HepG2 (cell line): ENCODE data around the gene DTX4. TPM values are rescaled to one million over a fixed set of nuclear protein-coding genes. Genes with fewer than 3 reads are reported as not detected.

Source experiments
- ARID5B ChIP-seq: IDR thresholded peaks from 2 replicates; pipeline ENCODE4 v1.4.0; 2020; ENCODE audit warnings: mild to moderate bottlenecking, missing genetic modification reagents
- FOXK1 ChIP-seq: sonication (generic); formaldehyde crosslinking; IDR thresholded peaks from 2 replicates; pipeline ENCODE4 v1.4.0; 2020; ENCODE audit warnings: low read depth, missing genetic modification reagents, borderline replicate concordance
- HDAC6 ChIP-seq: fragments of 200-600 bp; sonication (generic); IDR thresholded peaks from 2 replicates; pipeline ENCODE4 v1.7.0; 2017; ENCODE audit warnings: mild to moderate bottlenecking, antibody characterized with exemption, low read length, low read depth
- MAFF ChIP-seq: IDR thresholded peaks from 2 replicates; pipeline ENCODE4 v1.6.1; 2011; ENCODE audit warnings: low read depth, low read length, improper control_type of control experiment
- MLXIP ChIP-seq: sonication (generic); formaldehyde crosslinking; IDR thresholded peaks from 2 replicates; pipeline ENCODE4 v1.9.0; 2021; ENCODE audit warnings: missing genetic modification reagents, borderline replicate concordance
- POLR2A ChIP-seq, 2 experiments: IDR thresholded peaks; 2 replicates each; pipeline ENCODE4 v1.6.1; 2011; ENCODE audit warnings: low read depth in 2 of 2, low read length in 2 of 2, mild to moderate bottlenecking in 1 of 2, moderate library complexity in 1 of 2; ENCODE audit not compliant: insufficient read depth in 1 of 2
- RORA ChIP-seq: sonication (generic); formaldehyde crosslinking; IDR thresholded peaks from 2 replicates; pipeline ENCODE4 v1.5.0; 2020; ENCODE audit warnings: mild to moderate bottlenecking, missing genetic modification reagents, moderate library complexity
- SOX5 ChIP-seq: IDR thresholded peaks from 2 replicates; pipeline ENCODE4 v1.6.1; 2016; ENCODE audit warnings: borderline replicate concordance
- STAT5B ChIP-seq: sonication (generic); formaldehyde crosslinking; IDR thresholded peaks from 2 replicates; pipeline ENCODE4 v1.4.0; 2020; ENCODE audit warnings: missing genetic modification reagents
- ZNF432 ChIP-seq: sonication (generic); formaldehyde crosslinking; IDR thresholded peaks from 2 replicates; pipeline ENCODE4 v1.5.0; 2020; ENCODE audit warnings: missing genetic modification reagents, mild to moderate bottlenecking, borderline replicate concordance
- ZNF619 ChIP-seq: sonication (generic); formaldehyde crosslinking; IDR thresholded peaks from 2 replicates; pipeline ENCODE4 v1.4.0; 2020; ENCODE audit warnings: mild to moderate bottlenecking, missing genetic modification reagents
- polyA plus RNA-seq, 8 experiments: library from polyadenylated mRNA; depleted of rRNA in 3 of 8; stranded (reverse) in 7 of 8; unstranded in 1 of 8; fragments of >200 nt; fragmentation: Illumina TruSeq in 4 of 8; extraction: Trizol in 4 of 8; gene quantifications; 2 replicates each; pipeline versions ENCODE4 v1.2.1 to v1.2.3, GENCODE V29; 2011 to 2016; ENCODE audit warnings: low read depth in 4 of 8, missing spikeins in 1 of 8, mixed read lengths in 1 of 8; ENCODE audit not compliant: insufficient read depth in 1 of 8
- total RNA-seq, 5 experiments: library from RNA; depleted of rRNA; stranded (reverse); fragments of >200 nt; fragmentation: Illumina TruSeq; extraction: Trizol; gene quantifications; 2 replicates each; pipeline ENCODE4 v1.2.3, GENCODE V29; 2016; ENCODE audit warnings: low read depth in 1 of 5
- TF ChIP-seq, protein P1 (sequence below), 2 experiments: sonication (generic) in 1 of 2; formaldehyde crosslinking in 1 of 2; IDR thresholded peaks; 2 replicates each; pipeline versions ENCODE4 v1.4.0 to v1.6.1; 2018 to 2020; ENCODE audit warnings: missing genetic modification reagents in 2 of 2, borderline replicate concordance in 1 of 2, low read depth in 1 of 2, mild to moderate bottlenecking in 1 of 2, missing biosample characterization in 1 of 2
- TF ChIP-seq, protein P2 (sequence below): conservative IDR thresholded peaks from 2 replicates; pipeline ENCODE4 v1.6.1; 2018; ENCODE audit warnings: missing genetic modification reagents
- TF ChIP-seq, protein P3 (sequence below): sonication (generic); formaldehyde crosslinking; IDR thresholded peaks from 2 replicates; pipeline ENCODE4 v1.4.0; 2020; ENCODE audit warnings: missing genetic modification reagents

The DTX4 gene
- total and polyA plus RNA-seq, 2 of the 13 experiments (the other 11 are each of a cell fraction or from before 2014, with no cell fraction given) = 0.67 to 5.6 TPM

- TF ChIP-seq ARID5B (CRISPR knock-in tag) = peak; percentile 26; the same call in 1 of the 2 replicates
- no peak for TF ChIP-seq MLXIP (CRISPR knock-in tag)
- peak; percentile 27; the same call in 1 of the 2 replicates for TF ChIP-seq ZNF619
- TF ChIP-seq POLR2A (IDR thresholded peaks at IDR 0.05; ENCODE audit: insufficient read depth in 1 of 2, low read depth in 2 of 2, low read length in 2 of 2) = peak; percentile 49; a peak in 3 of 4 replicates
- no peak for TF ChIP-seq MAFF
- TF ChIP-seq HDAC6 = no peak
- no peak for TF ChIP-seq FOXK1 (CRISPR knock-in tag)
- no peak for TF ChIP-seq RORA (CRISPR knock-in tag)
- TF ChIP-seq, protein P1, sequence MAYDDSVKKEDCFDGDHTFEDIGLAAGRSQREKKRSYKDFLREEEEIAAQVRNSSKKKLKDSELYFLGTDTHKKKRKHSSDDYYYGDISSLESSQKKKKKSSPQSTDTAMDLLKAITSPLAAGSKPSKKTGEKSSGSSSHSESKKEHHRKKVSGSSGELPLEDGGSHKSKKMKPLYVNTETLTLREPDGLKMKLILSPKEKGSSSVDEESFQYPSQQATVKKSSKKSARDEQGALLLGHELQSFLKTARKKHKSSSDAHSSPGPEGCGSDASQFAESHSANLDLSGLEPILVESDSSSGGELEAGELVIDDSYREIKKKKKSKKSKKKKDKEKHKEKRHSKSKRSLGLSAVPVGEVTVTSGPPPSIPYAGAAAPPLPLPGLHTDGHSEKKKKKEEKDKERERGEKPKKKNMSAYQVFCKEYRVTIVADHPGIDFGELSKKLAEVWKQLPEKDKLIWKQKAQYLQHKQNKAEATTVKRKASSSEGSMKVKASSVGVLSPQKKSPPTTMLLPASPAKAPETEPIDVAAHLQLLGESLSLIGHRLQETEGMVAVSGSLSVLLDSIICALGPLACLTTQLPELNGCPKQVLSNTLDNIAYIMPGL (CRISPR knock-in tag; IDR thresholded peaks at IDR 0.05; ENCODE audit: borderline replicate concordance in 1 of 2, low read depth in 1 of 2) = peak; percentile 58 to 87; a peak in 2 of 4 replicates
- TF ChIP-seq, protein P2, sequence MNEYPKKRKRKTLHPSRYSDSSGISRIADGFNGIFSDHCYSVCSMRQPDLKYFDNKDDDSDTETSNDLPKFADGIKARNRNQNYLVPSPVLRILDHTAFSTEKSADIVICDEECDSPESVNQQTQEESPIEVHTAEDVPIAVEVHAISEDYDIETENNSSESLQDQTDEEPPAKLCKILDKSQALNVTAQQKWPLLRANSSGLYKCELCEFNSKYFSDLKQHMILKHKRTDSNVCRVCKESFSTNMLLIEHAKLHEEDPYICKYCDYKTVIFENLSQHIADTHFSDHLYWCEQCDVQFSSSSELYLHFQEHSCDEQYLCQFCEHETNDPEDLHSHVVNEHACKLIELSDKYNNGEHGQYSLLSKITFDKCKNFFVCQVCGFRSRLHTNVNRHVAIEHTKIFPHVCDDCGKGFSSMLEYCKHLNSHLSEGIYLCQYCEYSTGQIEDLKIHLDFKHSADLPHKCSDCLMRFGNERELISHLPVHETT = no peak; the same call in 1 of the 2 replicates
- no peak for TF ChIP-seq ZNF432 (CRISPR knock-in tag)
- no peak for TF ChIP-seq SOX5
- TF ChIP-seq, protein P3, sequence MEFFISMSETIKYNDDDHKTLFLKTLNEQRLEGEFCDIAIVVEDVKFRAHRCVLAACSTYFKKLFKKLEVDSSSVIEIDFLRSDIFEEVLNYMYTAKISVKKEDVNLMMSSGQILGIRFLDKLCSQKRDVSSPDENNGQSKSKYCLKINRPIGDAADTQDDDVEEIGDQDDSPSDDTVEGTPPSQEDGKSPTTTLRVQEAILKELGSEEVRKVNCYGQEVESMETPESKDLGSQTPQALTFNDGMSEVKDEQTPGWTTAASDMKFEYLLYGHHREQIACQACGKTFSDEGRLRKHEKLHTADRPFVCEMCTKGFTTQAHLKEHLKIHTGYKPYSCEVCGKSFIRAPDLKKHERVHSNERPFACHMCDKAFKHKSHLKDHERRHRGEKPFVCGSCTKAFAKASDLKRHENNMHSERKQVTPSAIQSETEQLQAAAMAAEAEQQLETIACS (CRISPR knock-in tag) = no peak
- TF ChIP-seq STAT5B (CRISPR knock-in tag) = no peak
These were observed 29.1 kb upstream of the DTX4 start, which contains the start of gene FAM111A (continued) for GRCh38 chr11:59142530-59143507.
